Chondrocyte (in vitro differentiated cells): Measurements from ENCODE around the gene LRRC1. TPM values are rescaled to one million over a fixed set of nuclear protein-coding genes. Genes with fewer than 3 reads are reported as not detected.

Experiments
- DNase-seq: peaks from one replicate; pipeline ENCODE4 v3.0.0; 2021; ENCODE audit warnings: mixed read lengths, low spot score
- H3K27ac Mint-ChIP-seq: one replicate; pipeline ENCODE4 v1.8.0; 2021; ENCODE audit warnings: mild to moderate bottlenecking, moderate library complexity, mixed read lengths; ENCODE audit not compliant: unreplicated experiment
- H3K27me3 Mint-ChIP-seq: 2 replicates; pipeline ENCODE4 v1.8.0; 2021; ENCODE audit warnings: low read depth, mixed read lengths
- H3K36me3 Mint-ChIP-seq: 2 replicates; pipeline ENCODE4 v1.8.0; 2021; ENCODE audit warnings: low read depth, mixed read lengths
- H3K4me1 Mint-ChIP-seq: 2 replicates; pipeline ENCODE4 v1.8.0; 2021; ENCODE audit warnings: low read depth, mild to moderate bottlenecking, mixed read lengths
- H3K4me3 Mint-ChIP-seq: one replicate; pipeline ENCODE4 v1.8.0; 2021; ENCODE audit warnings: mild to moderate bottlenecking, moderate library complexity, mixed read lengths; ENCODE audit not compliant: unreplicated experiment
- H3K9me3 Mint-ChIP-seq: 2 replicates; pipeline ENCODE4 v1.8.0; 2021; ENCODE audit warnings: low read depth, mixed read lengths
- total RNA-seq: library from RNA; stranded (reverse); gene quantifications from 3 replicates; pipeline ENCODE4 v1.2.1, GENCODE V29; 2021
- TF ChIP-seq, protein P1 (sequence below): fragments of 200-600 bp; sonication (generic); IDR thresholded peaks from 2 replicates; pipeline ENCODE4 v1.5.0; 2021; ENCODE audit warnings: antibody characterized with exemption, mild to moderate bottlenecking, moderate library complexity

LRRC1 gene
- total RNA-seq, 1 donor from 2014 or later, result 10.4 TPM

DNA sequence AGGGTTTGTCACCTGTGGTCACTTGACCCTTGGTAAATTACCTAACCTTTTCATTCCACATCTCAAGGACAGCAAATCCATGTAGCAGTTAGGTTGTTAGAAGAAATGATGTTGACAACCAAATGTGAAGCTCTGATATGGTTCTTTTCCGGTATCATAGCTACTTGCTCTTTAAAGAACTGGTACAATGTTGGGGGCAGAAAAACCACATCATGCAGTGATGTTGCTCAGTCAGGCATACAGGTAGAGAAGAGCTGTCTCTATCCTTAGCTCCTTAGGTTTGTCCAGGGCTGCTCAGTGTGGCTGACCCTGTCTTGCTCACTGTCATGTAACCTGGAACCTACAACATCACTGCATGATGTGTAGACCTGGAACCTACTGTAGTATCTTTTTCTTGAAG is 135.5 kb downstream of the LRRC1 start:
- H3K27ac Mint-ChIP-seq, result no peak overlapping the region
- no peak overlapping the region for H3K4me3 Mint-ChIP-seq
- peaks cover 16% of the 10 kb centered on the region for H3K4me1 Mint-ChIP-seq
- H3K9me3 Mint-ChIP-seq, result no peaks in the 10 kb centered on the region
- no peak for DNase-seq
- no peaks in the 10 kb centered on the region for H3K27me3 Mint-ChIP-seq
- peaks cover 6% of the 10 kb centered on the region for H3K36me3 Mint-ChIP-seq
- TF ChIP-seq, protein P1, sequence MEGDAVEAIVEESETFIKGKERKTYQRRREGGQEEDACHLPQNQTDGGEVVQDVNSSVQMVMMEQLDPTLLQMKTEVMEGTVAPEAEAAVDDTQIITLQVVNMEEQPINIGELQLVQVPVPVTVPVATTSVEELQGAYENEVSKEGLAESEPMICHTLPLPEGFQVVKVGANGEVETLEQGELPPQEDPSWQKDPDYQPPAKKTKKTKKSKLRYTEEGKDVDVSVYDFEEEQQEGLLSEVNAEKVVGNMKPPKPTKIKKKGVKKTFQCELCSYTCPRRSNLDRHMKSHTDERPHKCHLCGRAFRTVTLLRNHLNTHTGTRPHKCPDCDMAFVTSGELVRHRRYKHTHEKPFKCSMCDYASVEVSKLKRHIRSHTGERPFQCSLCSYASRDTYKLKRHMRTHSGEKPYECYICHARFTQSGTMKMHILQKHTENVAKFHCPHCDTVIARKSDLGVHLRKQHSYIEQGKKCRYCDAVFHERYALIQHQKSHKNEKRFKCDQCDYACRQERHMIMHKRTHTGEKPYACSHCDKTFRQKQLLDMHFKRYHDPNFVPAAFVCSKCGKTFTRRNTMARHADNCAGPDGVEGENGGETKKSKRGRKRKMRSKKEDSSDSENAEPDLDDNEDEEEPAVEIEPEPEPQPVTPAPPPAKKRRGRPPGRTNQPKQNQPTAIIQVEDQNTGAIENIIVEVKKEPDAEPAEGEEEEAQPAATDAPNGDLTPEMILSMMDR, result no peak

DNA sequence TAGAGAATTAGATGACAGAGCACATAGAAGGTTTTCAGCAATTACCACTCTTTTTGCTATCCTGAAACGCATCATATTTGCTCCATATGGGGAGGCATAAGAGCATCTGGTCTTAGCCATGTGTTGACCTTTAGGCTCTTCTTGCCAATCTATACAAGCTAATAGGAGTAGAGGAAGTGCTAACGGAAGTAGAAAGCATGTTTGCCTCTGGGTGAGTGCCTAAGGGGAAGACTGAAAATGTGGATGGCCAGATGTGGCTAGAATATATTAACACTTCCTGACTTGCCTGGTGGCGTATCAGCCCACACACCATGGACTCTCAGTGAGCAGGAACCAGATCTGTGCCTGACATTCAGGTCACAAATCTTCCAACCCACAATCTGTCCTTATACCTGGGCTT is 136.3 kb downstream of the LRRC1 start:
- peaks cover 16% of the 10 kb centered on the region for H3K4me1 Mint-ChIP-seq
- H3K9me3 Mint-ChIP-seq, result no peaks in the 10 kb centered on the region
- TF ChIP-seq, protein P1, result no peak
- H3K27ac Mint-ChIP-seq, result no peak overlapping the region
- H3K36me3 Mint-ChIP-seq, result peaks cover 6% of the 10 kb centered on the region
- no peak overlapping the region for H3K4me3 Mint-ChIP-seq
- no peaks in the 10 kb centered on the region for H3K27me3 Mint-ChIP-seq
- DNase-seq, result no peak

DNA sequence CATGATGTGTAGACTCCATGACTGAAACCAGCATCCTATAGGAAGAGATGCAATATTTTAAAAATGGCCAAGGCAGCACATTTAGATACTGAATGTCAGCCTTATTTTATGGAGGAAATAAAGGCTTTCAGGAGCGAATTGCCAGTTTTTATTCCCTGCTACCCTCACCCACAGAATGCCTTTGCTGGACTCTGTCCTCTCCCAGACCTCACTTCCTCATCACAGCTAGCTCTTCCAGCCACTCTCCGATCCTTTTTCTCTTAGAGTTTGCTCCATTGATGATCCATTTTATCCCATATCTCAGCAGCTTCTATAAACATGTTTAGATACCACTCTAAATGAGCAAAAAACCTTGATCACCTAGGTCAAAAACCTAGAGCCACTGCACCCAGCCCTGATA is 137.7 kb downstream of the LRRC1 start:
- H3K27me3 Mint-ChIP-seq, result no peaks in the 10 kb centered on the region
- peaks cover 8% of the 10 kb centered on the region for H3K36me3 Mint-ChIP-seq
- no peak overlapping the region for H3K27ac Mint-ChIP-seq
- no peak for DNase-seq
- peaks cover 2% of the 10 kb centered on the region for H3K4me1 Mint-ChIP-seq
- H3K4me3 Mint-ChIP-seq, result no peak overlapping the region
- no peaks in the 10 kb centered on the region for H3K9me3 Mint-ChIP-seq
- TF ChIP-seq, protein P1, result no peak

DNA sequence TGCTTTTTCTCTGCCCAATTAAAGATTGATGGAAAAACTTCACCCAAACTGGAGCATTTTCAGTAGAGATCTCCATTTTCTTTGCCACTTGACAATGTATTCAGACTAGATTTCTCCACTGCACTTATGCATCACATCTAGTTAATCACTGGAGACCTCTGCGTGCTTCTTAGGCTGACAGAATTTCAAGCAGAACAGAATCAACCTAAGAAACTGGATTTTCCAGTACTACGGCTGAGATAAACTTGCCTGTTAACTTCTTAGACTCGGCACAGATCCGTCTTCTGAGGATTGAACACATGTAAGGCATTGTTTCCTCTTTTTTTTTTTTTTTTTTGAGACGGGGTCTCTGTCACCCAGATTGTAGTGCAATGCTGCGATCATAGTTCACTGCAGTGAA is 139.2 kb downstream of the LRRC1 start:
- no peak overlapping the region for H3K4me3 Mint-ChIP-seq
- DNase-seq, result no peak
- no peak overlapping the region for H3K27ac Mint-ChIP-seq

DNA sequence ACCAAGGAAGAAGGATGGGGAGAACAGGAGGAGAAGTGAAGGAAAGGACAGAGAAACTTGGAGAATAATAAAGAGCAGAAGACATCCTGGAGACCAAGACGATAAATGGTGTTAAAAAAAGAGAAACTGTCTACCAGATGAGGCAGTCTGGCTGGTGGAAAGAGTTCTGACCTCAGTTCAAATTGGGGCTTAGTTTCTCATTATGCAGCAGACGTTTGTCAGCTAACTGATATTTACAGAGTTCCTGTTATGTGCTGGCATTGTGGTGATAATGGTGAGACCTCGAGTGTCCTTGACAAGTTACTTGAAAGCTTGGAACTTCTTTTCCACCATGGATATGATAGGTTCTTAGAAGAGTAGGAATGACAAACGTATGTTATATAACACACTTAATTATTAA is 142.7 kb downstream of the LRRC1 start:
- H3K9me3 Mint-ChIP-seq, result no peaks in the 10 kb centered on the region
- H3K27ac Mint-ChIP-seq, result no peak overlapping the region
- H3K27me3 Mint-ChIP-seq, result no peaks in the 10 kb centered on the region
- TF ChIP-seq, protein P1, result no peak
- no peak for DNase-seq
- peaks cover 9% of the 10 kb centered on the region for H3K4me1 Mint-ChIP-seq
- peaks cover 2% of the 10 kb centered on the region for H3K36me3 Mint-ChIP-seq
- no peak overlapping the region for H3K4me3 Mint-ChIP-seq

More for the DNA sequence above, 139.2 kb downstream of the LRRC1 start:
- TF ChIP-seq, protein P1, result no peak
- H3K27me3 Mint-ChIP-seq, result no peaks in the 10 kb centered on the region
- H3K9me3 Mint-ChIP-seq, result no peaks in the 10 kb centered on the region
- peaks cover 8% of the 10 kb centered on the region for H3K36me3 Mint-ChIP-seq
- peaks cover 7% of the 10 kb centered on the region for H3K4me1 Mint-ChIP-seq
